NOMO-1 treated with DMSO at 0.1 percent for 48 hours (cell line): ENCODE results near the gene S100A10.
A peak's percentile ranks its signal among the peaks of the same experiment; 100 is the strongest.

Experiments used
- DNase-seq: peaks from one replicate; lab custom pipeline; 2025; ENCODE audit not compliant: unreplicated experiment; lab: John Stamatoyannopoulos, UW

The S100A10 gene

GRCh38 chr1:151939141-151939540 is 54.5 kb downstream of the S100A10 start:
- DNase-seq, result no peak

- no peak for DNase-seq
Observed at GRCh38 chr1:151936653-151937052, 57.0 kb downstream of the S100A10 start.

DNA sequence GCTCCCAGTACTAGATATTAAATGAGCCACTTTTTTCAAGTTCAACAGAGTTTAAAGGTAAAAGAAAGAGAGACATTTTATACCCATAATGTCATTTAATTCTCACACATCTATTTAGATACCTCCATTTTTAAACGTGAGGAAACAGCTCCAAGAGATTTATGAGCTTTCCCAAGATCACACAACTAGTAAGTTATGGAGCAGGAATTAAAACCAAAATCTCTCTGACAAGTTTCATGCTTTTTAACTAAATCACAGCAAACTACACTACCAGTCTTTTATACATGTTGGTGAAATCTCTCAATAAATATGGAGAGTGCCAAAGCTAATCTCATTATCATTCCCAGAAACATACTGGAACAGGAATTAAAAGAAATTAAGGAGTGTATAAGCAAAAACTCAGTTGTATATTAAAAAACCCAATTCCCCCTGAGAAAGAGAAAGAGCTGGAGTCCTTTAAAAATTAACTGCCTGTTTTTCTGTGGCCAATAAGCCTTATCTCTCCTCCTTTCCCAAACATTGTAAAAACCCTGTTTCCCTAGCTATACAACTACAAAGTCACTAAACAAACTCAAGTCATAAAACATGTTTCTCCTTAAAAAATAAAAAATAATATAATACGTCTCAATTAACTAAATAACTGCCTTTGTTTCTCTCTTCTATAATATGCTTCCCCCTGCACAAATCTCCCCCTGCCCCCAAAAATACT is 57.6 kb downstream of the S100A10 start:
- DNase-seq, result no peak

DNA sequence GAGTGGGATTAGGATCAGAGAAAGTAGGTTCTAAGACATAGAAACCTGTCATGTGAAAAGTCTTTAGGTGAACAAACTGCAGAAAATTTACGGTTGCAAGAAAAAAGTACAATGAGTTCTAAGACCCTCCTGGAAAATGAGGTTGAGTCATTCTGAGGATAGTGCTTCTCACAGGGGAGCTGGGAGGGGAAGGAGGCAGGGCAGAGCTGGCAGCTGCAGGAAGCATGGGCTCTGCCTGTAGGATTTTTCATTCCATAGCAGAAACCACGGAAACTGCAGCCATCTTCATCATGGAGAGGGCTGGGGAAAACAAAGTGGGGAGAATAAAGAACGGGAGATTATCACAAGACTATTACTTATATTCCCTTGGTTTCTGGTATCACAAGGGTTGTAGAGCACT is 58.5 kb downstream of the S100A10 start:
- DNase-seq, result no peak

- peak; percentile 69 for DNase-seq
Observed at GRCh38 chr1:151934048-151934493, 59.6 kb downstream of the S100A10 start.
